Sigmoid colon (tissue), 7 donors: ENCODE data around the gene TOPORS. TPM values are rescaled to one million over a fixed set of nuclear protein-coding genes. Genes with fewer than 3 reads are reported as not detected.

Source experiments
- DNase-seq: peaks from one replicate; pipeline ENCODE4 v3.0.0-alpha.2; 2019
- H3K27ac ChIP-seq, 4 donors: fragments of 200-600 bp; sonication (generic); one replicate each; pipeline ENCODE4 v1.5.1; 2016 to 2019; ENCODE audit warnings: mild to moderate bottlenecking in 1 of 4
- H3K27me3 ChIP-seq, 3 donors: fragments of 200-600 bp; sonication (generic); one replicate each; pipeline ENCODE4 v1.5.1; 2019; ENCODE audit warnings: mild to moderate bottlenecking in 1 of 3
- H3K36me3 ChIP-seq, 4 donors: fragments of 200-600 bp; sonication (generic); one replicate each; pipeline ENCODE4 v1.5.1; 2016 to 2019
- H3K4me1 ChIP-seq, 4 donors: fragments of 200-600 bp; sonication (generic); one replicate each; pipeline ENCODE4 v1.5.1; 2017 to 2019
- H3K4me3 ChIP-seq, 4 donors: fragments of 200-600 bp; sonication (generic); one replicate each; pipeline ENCODE4 v1.5.1; 2017 to 2019; ENCODE audit warnings: mild to moderate bottlenecking in 2 of 4, moderate library complexity in 1 of 4
- H3K9me3 ChIP-seq, 4 donors: fragments of 200-600 bp in 3 of 4; sonication (generic) in 3 of 4; one replicate each; pipeline versions ENCODE4 v1.5.1 to v1.6.1; 2013 to 2019
- CTCF ChIP-seq, 4 experiments: fragments of 450-650 bp in 3 of 4; fragments of 200-600 bp in 1 of 4; IDR thresholded peaks; one replicate each; pipeline ENCODE4 v1.5.1; 2016 to 2019; ENCODE audit warnings: antibody characterized with exemption in 4 of 4, mild to moderate bottlenecking in 3 of 4, moderate library complexity in 2 of 4
- EP300 ChIP-seq, 4 donors: sonication (generic); formaldehyde crosslinking; IDR thresholded peaks; one replicate each; pipeline ENCODE4 v1.6.1; 2017; ENCODE audit warnings: antibody characterized with exemption in 4 of 4
- POLR2A ChIP-seq, 2 donors: fragments of 450-650 bp; IDR thresholded peaks; one replicate each; pipeline ENCODE4 v1.6.1; 2016; ENCODE audit warnings: antibody characterized with exemption in 2 of 2, mild to moderate bottlenecking in 2 of 2, moderate library complexity in 2 of 2
- POLR2AphosphoS5 ChIP-seq, 4 donors: sonication (generic); formaldehyde crosslinking; IDR thresholded peaks; one replicate each; pipeline ENCODE4 v1.6.1; 2017; ENCODE audit warnings: antibody characterized with exemption in 4 of 4
- WGBS, 2 donors: extraction: QIAGEN DNeasy Blood & Tissue Kit; methylation state at CpG; one replicate each; pipeline ENCODE4 v1.1.7; 2013; 5-methylcytosine and 5-hydroxymethylcytosine counted together
- intact Hi-C: fragments of 100-400 bp; cut with DNase I; formaldehyde crosslinking; loops from one replicate; pipeline ENCODE4 v1.15.1; 2023
- polyA plus RNA-seq, 3 donors: library from polyadenylated mRNA; stranded (reverse); fragments of 200-250 nt; gene quantifications; one replicate each; pipeline ENCODE4 v1.2.3, GENCODE V29; 2013
- total RNA-seq, 4 donors: library from RNA; depleted of rRNA; stranded (reverse); fragments of >200 nt; gene quantifications; one replicate each; pipeline ENCODE4 v1.1.0, GENCODE V29; 2016
- donor health status: healthy with polysubstance abuse.
- donor health status: Bipolar disorder and iron deficiency.
- donor health status: healthy.

The TOPORS gene
- total and polyA plus RNA-seq, 7 donors: 7.7 to 27.5 (median 23.5) TPM

GRCh38 chr9:32590476-32590875 lies 38.1 kb upstream of the TOPORS start:
- intact Hi-C loops: no loop called here
- no peak overlapping the region for H3K27ac ChIP-seq

GRCh38 chr9:32589083-32589723 lies 36.8 kb upstream of the TOPORS start:
- H3K27me3 ChIP-seq: no peaks in the 10 kb centered on the region
- no peaks in the 10 kb centered on the region for H3K4me1 ChIP-seq
- 47 to 53% methylated on average over 6 of the region's 6 CpGs for WGBS, 2 donors
- no peak overlapping the region for H3K4me3 ChIP-seq
- no peaks in the 10 kb centered on the region for H3K36me3 ChIP-seq
- no peaks in the 10 kb centered on the region for H3K9me3 ChIP-seq
- intact Hi-C loops: loop anchor here (2.0 kb wide), 1 partner anchor 378 kb away; no protein-coding TSS in a partner anchor
- TF ChIP-seq POLR2A (IDR thresholded peaks at IDR 0.05): no peak
- no peak for TF ChIP-seq POLR2AphosphoS5 (IDR thresholded peaks at IDR 0.05)
- no peak for TF ChIP-seq EP300 (IDR thresholded peaks at IDR 0.05)
- TF ChIP-seq CTCF (IDR thresholded peaks at IDR 0.05): no peak
- H3K27ac ChIP-seq: no peak overlapping the region
- no peak for DNase-seq

More at GRCh38 chr9:32590476-32590875, 38.1 kb upstream of the TOPORS start:
- no peak for TF ChIP-seq POLR2A (IDR thresholded peaks at IDR 0.05)
- no peak for TF ChIP-seq EP300 (IDR thresholded peaks at IDR 0.05)
- H3K27me3 ChIP-seq: no peaks in the 10 kb centered on the region
- DNase-seq: no peak
- no peaks in the 10 kb centered on the region for H3K9me3 ChIP-seq
- WGBS, 2 donors: 51 to 53% methylated on average over 2 of the region's 2 CpGs
- H3K36me3 ChIP-seq: no peaks in the 10 kb centered on the region
- no peaks in the 10 kb centered on the region for H3K4me1 ChIP-seq
- H3K4me3 ChIP-seq: no peak overlapping the region

GRCh38 chr9:32587901-32588300 lies 35.5 kb upstream of the TOPORS start:
- Histone ChIP-seq H3K27ac (no peak overlapping the region), H3K36me3 (no peaks in the 10 kb centered on the region), H3K4me3 (no peak overlapping the region), H3K9me3 (no peaks in the 10 kb centered on the region), H3K27me3 (no peaks in the 10 kb centered on the region), H3K4me1 (no peaks in the 10 kb centered on the region)
- no peak for TF ChIP-seq EP300 (IDR thresholded peaks at IDR 0.05)
- no peak for TF ChIP-seq POLR2AphosphoS5 (IDR thresholded peaks at IDR 0.05)
- TF ChIP-seq CTCF (IDR thresholded peaks at IDR 0.05): no peak
- TF ChIP-seq POLR2A (IDR thresholded peaks at IDR 0.05): no peak
- intact Hi-C loops: loop anchor here (2.0 kb wide), 1 partner anchor 379 kb away; no protein-coding TSS in a partner anchor
- no peak for DNase-seq

GRCh38 chr9:32584784-32585183 lies 32.4 kb upstream of the TOPORS start:
- no peak for TF ChIP-seq EP300 (IDR thresholded peaks at IDR 0.05)
- no peak for TF ChIP-seq CTCF (IDR thresholded peaks at IDR 0.05)
- no peak for TF ChIP-seq POLR2A (IDR thresholded peaks at IDR 0.05)
- no peak for TF ChIP-seq POLR2AphosphoS5 (IDR thresholded peaks at IDR 0.05)
- Histone ChIP-seq H3K27ac (no peak overlapping the region), H3K9me3 (no peaks in the 10 kb centered on the region), H3K27me3 (no peaks in the 10 kb centered on the region), H3K36me3 (no peaks in the 10 kb centered on the region), H3K4me3 (no peak overlapping the region), H3K4me1 (no peaks in the 10 kb centered on the region)
- intact Hi-C loops: no loop called here
- DNase-seq: no peak
- WGBS, 2 donors: 14 to 39% methylated on average over 2 of the region's 2 CpGs

- no peaks in the 10 kb centered on the region for H3K36me3 ChIP-seq
- 36 to 45% methylated on average over 3 of the region's 3 CpGs for WGBS, 2 donors
- no peak for DNase-seq
- intact Hi-C loops: no loop called here
- no peak for TF ChIP-seq POLR2AphosphoS5 (IDR thresholded peaks at IDR 0.05)
- TF ChIP-seq CTCF (IDR thresholded peaks at IDR 0.05): peak in 1 of 4 experiments; percentile 28
- H3K9me3 ChIP-seq: no peaks in the 10 kb centered on the region
- H3K27me3 ChIP-seq: no peaks in the 10 kb centered on the region
- H3K4me1 ChIP-seq: peaks cover 0 to 8% (median 0%) of the 10 kb centered on the region in 4 donors
- no peak overlapping the region for H3K27ac ChIP-seq
- H3K4me3 ChIP-seq: no peak overlapping the region
Observed at GRCh38 chr9:32581512-32582143, 29.2 kb upstream of the TOPORS start.
